ENCODE results near the gene FAM107A.

DNA sequence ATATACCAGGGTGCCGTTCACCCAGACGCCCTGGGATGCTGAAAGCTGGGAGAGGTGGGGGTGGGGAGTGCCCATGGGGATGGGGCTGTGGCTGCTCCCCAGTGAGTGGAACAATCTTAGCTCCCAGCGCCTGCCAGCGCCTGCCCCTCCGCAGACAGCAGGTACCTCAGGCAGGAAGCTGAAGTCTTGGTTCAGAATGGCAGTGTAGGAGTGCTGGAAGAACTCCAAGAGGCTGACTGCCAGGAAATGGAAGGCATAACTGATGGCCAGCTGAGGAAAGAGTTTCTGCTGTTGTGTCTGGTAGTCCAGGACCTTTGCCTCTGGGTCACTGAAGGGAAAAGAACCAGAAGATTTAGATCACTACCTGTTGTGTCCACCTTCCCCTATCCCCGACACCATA lies 48.6 kb downstream of the FAM107A start:
- TF ChIP-seq ZNF530 (CRISPR knock-in tag; IDR thresholded peaks at IDR 0.05; ENCODE audit: low read depth) (no peak), CTCF (CRISPR knock-in tag; IDR thresholded peaks at IDR 0.05) (no peak), CBX5 (CRISPR knock-in tag; IDR thresholded peaks at IDR 0.05; ENCODE audit: borderline replicate concordance) (no peak), E2F2 (CRISPR knock-in tag; IDR thresholded peaks at IDR 0.05; ENCODE audit: borderline replicate concordance) (no peak), PATZ1 (CRISPR knock-in tag; IDR thresholded peaks at IDR 0.05) (no peak), ZNF839 (CRISPR knock-in tag; IDR thresholded peaks at IDR 0.05; ENCODE audit: borderline replicate concordance) (no peak), ATF2 (CRISPR knock-in tag; IDR thresholded peaks at IDR 0.05) (no peak), ZNF644 (CRISPR knock-in tag; IDR thresholded peaks at IDR 0.05; ENCODE audit: low read depth) (no peak), NCOR1 (IDR thresholded peaks at IDR 0.05; ENCODE audit: borderline replicate concordance, low read length) (no peak), EP300 (IDR thresholded peaks at IDR 0.05; ENCODE audit: low read depth in 2 of 2, low read length in 2 of 2) (no peak), EP300 (CRISPR knock-in tag; IDR thresholded peaks at IDR 0.05; ENCODE audit: borderline replicate concordance) (no peak)
- TF ChIP-seq, protein P1, sequence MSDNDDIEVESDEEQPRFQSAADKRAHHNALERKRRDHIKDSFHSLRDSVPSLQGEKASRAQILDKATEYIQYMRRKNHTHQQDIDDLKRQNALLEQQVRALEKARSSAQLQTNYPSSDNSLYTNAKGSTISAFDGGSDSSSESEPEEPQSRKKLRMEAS (IDR thresholded peaks at IDR 0.05), result no peak
- TF ChIP-seq, protein P2, sequence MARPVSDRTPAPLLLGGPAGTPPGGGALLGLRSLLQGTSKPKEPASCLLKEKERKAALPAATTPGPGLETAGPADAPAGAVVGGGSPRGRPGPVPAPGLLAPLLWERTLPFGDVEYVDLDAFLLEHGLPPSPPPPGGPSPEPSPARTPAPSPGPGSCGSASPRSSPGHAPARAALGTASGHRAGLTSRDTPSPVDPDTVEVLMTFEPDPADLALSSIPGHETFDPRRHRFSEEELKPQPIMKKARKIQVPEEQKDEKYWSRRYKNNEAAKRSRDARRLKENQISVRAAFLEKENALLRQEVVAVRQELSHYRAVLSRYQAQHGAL (CRISPR knock-in tag; IDR thresholded peaks at IDR 0.05; ENCODE audit: not compliant biosample characterization), result no peak
- TF ChIP-seq, protein P3, sequence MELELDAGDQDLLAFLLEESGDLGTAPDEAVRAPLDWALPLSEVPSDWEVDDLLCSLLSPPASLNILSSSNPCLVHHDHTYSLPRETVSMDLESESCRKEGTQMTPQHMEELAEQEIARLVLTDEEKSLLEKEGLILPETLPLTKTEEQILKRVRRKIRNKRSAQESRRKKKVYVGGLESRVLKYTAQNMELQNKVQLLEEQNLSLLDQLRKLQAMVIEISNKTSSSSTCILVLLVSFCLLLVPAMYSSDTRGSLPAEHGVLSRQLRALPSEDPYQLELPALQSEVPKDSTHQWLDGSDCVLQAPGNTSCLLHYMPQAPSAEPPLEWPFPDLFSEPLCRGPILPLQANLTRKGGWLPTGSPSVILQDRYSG (CRISPR knock-in tag; IDR thresholded peaks at IDR 0.05), result no peak

Data from HepG2 (cell line).